ENCODE measurements around the gene IL23R.

DNA sequence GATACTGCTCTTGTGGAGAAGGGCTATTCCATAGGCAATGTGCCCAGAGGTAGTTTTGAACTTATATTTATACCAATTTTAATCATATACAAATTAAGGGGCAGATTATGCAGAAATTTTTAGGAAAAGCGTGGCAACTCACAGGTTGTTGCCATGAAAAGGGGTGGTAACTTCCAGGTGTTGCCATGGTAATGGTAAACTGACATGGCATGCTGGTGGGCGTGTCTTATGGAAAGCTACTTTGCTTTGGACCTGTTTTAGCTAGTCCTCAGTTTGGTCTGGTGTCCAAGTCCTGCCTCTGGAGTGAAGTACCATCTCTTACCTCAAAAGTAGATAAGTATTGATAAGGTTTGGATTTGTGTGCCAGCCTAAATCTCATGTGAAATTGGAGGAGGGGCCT is 7.9 kb upstream of the IL23R start:
- TF ChIP-seq, protein P1, sequence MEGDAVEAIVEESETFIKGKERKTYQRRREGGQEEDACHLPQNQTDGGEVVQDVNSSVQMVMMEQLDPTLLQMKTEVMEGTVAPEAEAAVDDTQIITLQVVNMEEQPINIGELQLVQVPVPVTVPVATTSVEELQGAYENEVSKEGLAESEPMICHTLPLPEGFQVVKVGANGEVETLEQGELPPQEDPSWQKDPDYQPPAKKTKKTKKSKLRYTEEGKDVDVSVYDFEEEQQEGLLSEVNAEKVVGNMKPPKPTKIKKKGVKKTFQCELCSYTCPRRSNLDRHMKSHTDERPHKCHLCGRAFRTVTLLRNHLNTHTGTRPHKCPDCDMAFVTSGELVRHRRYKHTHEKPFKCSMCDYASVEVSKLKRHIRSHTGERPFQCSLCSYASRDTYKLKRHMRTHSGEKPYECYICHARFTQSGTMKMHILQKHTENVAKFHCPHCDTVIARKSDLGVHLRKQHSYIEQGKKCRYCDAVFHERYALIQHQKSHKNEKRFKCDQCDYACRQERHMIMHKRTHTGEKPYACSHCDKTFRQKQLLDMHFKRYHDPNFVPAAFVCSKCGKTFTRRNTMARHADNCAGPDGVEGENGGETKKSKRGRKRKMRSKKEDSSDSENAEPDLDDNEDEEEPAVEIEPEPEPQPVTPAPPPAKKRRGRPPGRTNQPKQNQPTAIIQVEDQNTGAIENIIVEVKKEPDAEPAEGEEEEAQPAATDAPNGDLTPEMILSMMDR (IDR thresholded peaks at IDR 0.05; ENCODE audit: borderline replicate concordance, extremely low read depth, low read length, poor library complexity, severe bottlenecking), result no peak
- TF ChIP-seq EZH2 (IDR thresholded peaks at IDR 0.05; ENCODE audit: borderline replicate concordance, low read depth, low read length, severe bottlenecking), result no peak
